Stimulated activated CD4-positive, alpha-beta T cell treated with anti-CD3 and anti-CD28 coated beads, Interleukin-1b, Interleukin-23, amount 100 ng/mL, for 48 hours (primary cell): ENCODE data around the gene CASS4.

Experiments
- DNase-seq: peaks from one replicate; pipeline ENCODE4 v3.0.0-alpha.2; 2020

The CASS4 gene

GRCh38 chr20:56451056-56451765, 39.2 kb downstream of the CASS4 start:
- no peak for DNase-seq

DNA sequence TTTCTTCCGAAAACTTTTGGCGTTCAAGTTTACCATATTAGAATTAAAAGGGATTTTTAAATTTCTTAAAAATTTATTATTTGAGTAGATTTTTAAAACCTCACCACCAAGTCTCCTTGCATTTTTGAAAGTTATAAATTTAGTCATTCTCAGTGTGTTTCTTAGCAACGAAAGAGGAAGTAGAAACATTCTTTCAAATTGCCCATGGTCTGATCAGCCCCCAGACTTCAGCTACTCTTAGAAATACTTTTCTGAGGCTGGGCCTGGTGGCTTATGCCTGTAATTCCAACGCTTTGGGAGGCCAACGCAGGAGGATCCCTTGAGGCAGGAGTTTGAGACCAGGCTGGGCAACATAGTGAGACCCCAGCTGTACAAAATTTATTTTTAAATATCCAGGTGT, 41.3 kb downstream of the CASS4 start:
- no peak for DNase-seq

- peak; percentile 17 for DNase-seq
These were observed 42.7 kb downstream of the CASS4 start for GRCh38 chr20:56454754-56455153.

DNA sequence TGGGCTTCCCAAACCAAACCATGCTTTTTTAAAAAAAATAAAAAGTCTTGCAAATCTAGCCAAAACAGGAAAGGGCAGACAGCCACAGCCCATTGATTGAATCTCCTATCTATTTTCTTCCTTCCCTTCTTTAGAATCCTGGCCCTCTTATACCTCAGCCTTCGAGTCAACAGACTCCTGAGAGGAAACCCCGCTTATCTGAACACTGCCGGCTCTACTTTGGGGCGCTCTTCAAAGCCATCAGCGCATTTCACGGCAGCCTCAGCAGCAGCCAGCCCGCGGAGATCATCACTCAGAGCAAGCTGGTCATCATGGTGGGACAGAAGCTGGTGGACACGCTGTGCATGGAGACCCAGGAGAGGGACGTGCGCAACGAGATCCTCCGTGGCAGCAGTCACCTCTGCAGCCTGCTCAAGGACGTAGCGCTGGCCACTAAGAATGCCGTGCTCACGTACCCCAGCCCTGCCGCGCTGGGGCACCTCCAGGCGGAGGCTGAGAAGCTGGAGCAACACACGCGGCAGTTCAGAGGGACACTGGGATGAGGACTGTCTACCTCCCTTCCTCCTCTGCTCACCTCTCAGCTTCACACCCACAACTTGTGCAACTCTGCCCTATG, 46.3 kb downstream of the CASS4 start:
- DNase-seq = no peak

DNA sequence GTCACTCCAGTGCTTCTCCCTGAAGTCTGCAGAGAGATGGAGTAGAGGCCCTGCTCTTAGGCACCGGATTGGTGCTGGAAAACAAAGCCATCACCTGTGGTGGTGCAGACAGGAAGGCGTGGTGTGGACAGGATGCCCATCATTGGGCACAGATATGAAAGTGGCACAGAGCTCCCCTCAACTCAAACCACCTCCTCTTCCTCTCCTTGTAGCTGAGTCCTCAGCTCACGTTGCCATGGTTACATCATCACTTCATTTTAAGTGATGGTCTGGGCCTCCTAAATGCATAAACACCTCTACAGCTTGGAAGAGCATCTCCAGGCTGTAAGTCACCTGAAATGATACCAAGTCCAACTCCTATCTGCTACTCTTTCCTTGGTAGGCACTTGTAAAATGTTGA, 48.4 kb downstream of the CASS4 start:
- no peak for DNase-seq

DNA sequence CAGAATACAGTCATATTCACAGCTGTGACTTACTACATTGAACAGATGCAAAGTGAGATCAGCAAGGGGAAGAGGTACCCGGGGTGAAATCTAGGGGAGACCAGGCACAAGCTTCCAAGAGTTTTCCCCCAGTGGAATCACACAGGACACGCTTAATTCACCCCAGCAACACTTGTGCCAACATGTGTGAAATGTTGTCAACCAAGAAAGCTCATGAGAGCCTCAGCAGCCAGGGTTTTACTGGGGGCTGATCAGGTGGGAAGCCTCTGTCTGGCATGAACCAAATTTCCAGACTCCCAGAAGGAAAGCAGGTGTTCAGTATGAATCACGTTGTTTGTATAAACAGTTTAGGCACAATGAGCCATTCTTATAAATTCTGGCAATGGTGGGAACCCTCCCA, 49.5 kb downstream of the CASS4 start:
- no peak for DNase-seq

DNA sequence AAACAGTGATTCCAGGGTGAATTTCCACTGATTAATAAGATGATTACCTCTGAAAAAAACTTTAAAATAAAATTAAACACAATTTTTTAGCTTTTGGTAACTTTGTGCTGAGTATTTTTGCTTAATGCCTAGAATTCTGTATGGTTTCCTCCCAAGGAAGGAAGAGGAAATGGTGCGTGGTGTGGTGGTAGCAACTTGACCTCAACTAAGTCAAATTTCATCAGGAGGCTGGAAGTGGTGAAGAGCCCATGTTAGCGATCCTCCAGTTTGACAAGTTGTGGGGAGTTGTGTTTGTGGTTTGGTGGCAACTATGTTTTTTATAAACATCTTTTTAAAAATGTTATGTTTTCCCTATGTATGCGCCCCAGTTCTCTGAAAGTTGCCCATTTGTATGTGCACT, 51.4 kb downstream of the CASS4 start:
- no peak for DNase-seq

GRCh38 chr20:56465997-56466396, 53.9 kb downstream of the CASS4 start:
- DNase-seq = no peak

DNA sequence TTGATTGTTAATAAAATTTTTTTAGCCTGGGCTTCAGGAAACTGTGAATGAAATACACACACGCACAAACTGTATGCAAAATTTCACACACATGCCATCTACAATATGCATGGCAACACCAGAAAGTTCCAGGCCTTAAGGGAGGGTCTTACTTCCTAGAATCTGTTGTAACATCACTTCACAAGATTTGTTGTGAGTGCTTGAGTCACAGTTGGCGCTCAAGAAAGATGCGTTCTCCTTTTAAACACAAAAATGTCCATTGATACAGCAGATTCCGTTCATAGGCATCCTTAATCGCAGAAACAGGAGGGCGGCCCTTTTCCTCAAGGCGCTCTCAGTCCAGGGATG, 55.9 kb downstream of the CASS4 start:
- no peak for DNase-seq

- peak; percentile 96 for DNase-seq
These were observed 56.4 kb downstream of the CASS4 start, which contains the start of gene RTF2 for GRCh38 chr20:56468316-56469076. Gene RTF2 (plus strand): TSS chr20:56468627. CDS start chr20:56468698, 71 bp downstream.

DNA sequence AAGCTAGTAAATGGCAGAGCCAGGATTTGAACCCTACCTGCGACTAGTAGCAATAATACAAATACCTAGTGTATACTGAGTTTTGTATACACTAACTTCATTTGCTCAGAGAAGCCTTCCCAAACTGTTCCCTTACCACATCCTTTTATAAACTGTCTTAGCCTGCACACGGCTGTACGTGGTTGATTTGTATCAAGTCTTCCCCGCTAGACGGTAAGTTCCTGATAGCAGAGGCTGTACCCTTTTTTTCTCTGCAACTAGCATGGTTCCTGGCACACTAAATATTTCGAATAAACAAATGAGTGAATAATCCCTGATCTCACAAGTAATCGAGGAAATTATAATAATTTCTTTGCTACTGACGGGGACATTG, 57.0 kb downstream of the CASS4 start:
- DNase-seq = no peak

- no peak for DNase-seq
These were observed 71.9 kb downstream of the CASS4 start for GRCh38 chr20:56483970-56484369.

DNA sequence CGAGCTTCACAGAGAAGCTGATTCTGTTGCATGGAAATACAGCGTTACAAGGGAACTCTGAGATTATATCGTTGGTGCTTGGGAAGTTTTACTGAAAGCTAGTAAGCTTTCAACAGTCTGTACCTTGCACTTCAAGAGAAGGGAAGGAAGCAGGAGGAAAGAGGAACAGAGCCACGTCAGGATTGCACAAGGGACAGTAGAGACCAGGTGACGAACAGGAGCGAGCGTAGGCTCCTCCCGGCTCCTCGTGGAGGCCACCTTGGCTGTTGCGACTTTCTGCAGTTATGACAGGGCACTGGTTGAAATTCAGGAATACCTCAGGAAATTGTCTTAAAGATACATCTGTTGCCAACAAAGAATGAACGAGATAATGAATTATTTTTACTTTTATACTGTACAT, 75.2 kb downstream of the CASS4 start:
- no peak for DNase-seq

DNA sequence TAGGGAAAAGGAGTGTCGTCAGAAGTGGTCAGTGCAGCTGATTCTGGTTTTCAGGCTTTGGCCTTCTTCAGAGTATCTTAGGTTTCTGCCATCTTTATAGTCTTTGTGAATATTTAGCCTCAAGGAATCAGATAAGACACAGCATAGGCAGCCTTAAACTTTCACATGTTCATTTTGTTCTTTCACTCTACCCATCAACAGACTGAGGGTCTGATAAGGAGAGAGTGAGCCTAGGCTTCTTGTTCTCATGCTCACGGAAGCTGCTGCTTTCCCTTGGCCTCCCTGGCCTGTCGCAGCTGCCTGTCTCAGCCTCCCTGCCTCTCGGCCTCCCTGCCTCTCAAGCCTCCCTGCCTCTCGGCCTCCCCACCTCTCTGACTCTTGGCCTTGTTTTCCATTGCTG, 76.5 kb downstream of the CASS4 start:
- no peak for DNase-seq

DNA sequence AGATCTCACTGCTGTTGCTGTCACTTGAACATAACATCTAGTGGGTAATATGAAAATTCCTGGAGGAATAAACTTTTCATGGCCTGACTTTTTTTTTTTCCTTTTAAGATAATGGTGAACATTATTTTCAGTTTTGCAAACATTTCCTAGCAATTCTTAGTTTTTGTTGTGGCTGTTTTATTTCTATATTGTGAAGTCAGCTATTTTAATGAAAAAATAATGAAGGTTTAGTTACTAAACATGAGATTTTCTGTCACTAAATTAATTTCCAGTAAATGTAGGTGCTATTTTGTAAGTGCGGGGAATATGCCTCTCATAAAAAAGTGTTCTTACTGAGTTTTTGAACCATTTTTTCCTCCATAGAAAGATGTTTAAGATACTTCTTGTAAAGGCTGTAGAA, 89.1 kb downstream of the CASS4 start:
- no peak for DNase-seq

DNA sequence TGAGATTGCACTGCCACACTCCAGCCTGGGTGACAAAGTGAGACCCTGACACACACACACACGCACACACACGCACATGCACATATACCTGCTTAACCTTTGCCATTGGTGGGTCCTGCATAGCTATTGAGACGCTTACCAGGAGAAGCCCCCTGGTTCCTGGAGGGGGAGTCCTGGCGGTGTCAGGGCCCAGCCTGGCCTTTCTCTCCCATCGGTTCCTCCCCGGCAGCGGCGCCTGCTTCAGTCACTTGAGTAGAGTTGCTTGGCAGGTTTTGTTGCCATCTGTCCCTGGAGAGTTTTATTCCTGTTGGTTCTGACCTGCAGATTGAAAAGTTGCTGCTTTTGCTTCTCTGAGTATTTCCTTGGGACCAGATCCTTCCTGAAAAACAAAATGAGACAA, 91.9 kb downstream of the CASS4 start:
- no peak for DNase-seq

DNA sequence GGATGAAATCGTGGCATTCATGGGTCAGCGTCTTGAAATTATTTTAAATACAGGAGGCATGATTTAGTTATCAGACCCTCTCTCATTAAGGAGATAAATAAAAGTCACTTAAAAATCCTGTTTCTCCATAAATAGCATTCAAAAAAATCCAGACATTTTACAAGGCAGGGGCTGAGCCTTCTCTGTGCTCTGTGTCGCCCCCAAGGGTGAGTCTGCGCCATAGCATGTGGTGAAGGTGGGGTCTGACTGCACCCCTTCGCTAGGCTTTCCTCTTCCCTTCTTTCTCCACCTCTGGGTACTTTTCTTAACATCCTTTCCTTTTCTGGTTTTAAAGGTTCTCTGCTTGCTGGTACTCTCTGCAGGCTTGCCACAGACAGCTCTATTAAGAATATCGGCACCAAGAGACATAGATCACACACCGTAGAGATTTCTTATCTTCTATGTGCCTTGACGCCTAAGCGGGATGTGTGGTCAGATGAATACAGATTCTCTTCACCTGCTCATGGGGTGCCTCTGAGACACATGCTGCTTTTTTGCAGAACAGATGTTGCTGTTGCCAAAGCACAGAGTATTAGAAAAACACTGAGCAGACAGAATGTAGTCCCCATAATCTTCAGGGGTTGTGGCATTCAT, 92.4 kb downstream of the CASS4 start:
- DNase-seq = peak; percentile 10

DNA sequence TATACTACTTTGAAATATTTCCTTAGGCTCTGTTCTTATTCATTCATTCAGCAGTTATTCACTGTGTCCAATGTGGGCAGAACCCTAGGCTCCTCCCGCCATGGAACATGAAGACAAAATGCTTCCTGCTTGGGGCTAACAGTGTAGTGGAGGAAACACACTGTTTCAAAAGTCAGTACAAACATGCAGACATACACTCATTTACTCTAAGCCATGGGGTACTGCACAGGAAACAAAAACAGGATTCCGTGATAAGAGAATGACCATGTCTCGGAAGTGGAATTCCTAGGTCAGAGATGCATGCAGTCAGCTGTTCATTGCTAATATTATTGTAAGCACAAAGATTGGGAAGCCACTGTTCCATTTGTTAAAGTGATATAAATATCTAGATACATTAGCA, 94.0 kb downstream of the CASS4 start:
- DNase-seq = no peak
